RWPE2 (cell line): Measurements from ENCODE around the gene GP5.

Experiments
- ATAC-seq: fragments of 200-7000 bp; cut with Tn5 transposase; 3 replicates; pipeline ENCODE4 v1.9.1; 2021; ENCODE audit warnings: low read depth
- DNase-seq: peaks from one replicate; pipeline ENCODE4 v3.0.0-alpha.2; 2020; ENCODE audit warnings: low spot score
- H3K27ac ChIP-seq: fragments of 450-650 bp; 2 replicates; pipeline ENCODE4 v1.5.1; 2017; ENCODE audit warnings: mild to moderate bottlenecking; ENCODE audit not compliant: poor library complexity, severe bottlenecking
- H3K27me3 ChIP-seq: fragments of 250-450 bp; sonication (Bioruptor Pico); 2 replicates; pipeline ENCODE4 v1.5.1; 2021; ENCODE audit warnings: mild to moderate bottlenecking, moderate library complexity; ENCODE audit not compliant: insufficient read depth, poor library complexity, severe bottlenecking
- H3K36me3 ChIP-seq: fragments of 250-450 bp; sonication (Bioruptor Pico); 2 replicates; pipeline ENCODE4 v1.5.1; 2020; ENCODE audit warnings: low read depth, mild to moderate bottlenecking, moderate library complexity
- H3K4me1 ChIP-seq: fragments of 250-450 bp; sonication (Bioruptor Pico); 2 replicates; pipeline ENCODE4 v1.5.1; 2021; ENCODE audit warnings: mild to moderate bottlenecking, moderate library complexity; ENCODE audit not compliant: insufficient read depth, poor library complexity, severe bottlenecking
- H3K4me3 ChIP-seq: fragments of 250-450 bp; sonication (Bioruptor Pico); 2 replicates; pipeline ENCODE4 v1.5.1; 2021; ENCODE audit warnings: mild to moderate bottlenecking, moderate library complexity; ENCODE audit not compliant: severe bottlenecking
- H3K9me3 ChIP-seq: fragments of 250-450 bp; sonication (Bioruptor Pico); 2 replicates; pipeline ENCODE4 v1.5.1; 2021; ENCODE audit warnings: mild to moderate bottlenecking, moderate library complexity; ENCODE audit not compliant: severe bottlenecking
- TF ChIP-seq, protein P1 (sequence below): fragments of 450-650 bp; IDR thresholded peaks from one replicate; pipeline ENCODE4 v1.5.1; 2017; ENCODE audit warnings: mild to moderate bottlenecking, moderate library complexity; ENCODE audit not compliant: poor library complexity, severe bottlenecking

The GP5 gene

DNA sequence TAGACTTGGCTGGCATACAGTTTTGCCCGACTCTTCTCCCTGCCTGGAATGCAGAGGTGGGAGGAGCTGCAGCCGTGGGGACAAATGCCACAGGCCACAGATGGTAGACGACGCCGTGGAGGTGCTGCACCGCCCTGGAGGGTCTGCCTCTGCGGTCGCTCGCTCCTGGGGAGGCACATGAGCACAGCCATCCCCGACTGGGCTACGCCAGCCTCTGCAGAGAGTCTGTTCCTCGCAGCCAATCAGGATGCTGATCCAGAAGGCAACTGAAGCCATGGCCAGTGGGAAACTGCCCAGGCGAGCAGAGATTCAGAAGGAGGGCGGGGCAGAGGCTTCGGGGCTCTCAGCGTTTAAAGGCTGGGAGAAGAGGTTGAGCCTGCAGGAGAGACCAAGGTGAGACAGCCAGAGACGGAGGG lies 17.6 kb downstream of the GP5 start:
- Histone ChIP-seq H3K36me3 (no peaks in the 10 kb centered on the region), H3K9me3 (no peaks in the 10 kb centered on the region), H3K27ac (no peak overlapping the region), H3K27me3 (no peaks in the 10 kb centered on the region), H3K4me3 (no peak overlapping the region), H3K4me1 (no peaks in the 10 kb centered on the region)
- DNase-seq (no peak), ATAC-seq (peak; percentile 50; the same call in 2 of the 3 replicates)
- TF ChIP-seq, protein P1, sequence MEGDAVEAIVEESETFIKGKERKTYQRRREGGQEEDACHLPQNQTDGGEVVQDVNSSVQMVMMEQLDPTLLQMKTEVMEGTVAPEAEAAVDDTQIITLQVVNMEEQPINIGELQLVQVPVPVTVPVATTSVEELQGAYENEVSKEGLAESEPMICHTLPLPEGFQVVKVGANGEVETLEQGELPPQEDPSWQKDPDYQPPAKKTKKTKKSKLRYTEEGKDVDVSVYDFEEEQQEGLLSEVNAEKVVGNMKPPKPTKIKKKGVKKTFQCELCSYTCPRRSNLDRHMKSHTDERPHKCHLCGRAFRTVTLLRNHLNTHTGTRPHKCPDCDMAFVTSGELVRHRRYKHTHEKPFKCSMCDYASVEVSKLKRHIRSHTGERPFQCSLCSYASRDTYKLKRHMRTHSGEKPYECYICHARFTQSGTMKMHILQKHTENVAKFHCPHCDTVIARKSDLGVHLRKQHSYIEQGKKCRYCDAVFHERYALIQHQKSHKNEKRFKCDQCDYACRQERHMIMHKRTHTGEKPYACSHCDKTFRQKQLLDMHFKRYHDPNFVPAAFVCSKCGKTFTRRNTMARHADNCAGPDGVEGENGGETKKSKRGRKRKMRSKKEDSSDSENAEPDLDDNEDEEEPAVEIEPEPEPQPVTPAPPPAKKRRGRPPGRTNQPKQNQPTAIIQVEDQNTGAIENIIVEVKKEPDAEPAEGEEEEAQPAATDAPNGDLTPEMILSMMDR: no peak

DNA sequence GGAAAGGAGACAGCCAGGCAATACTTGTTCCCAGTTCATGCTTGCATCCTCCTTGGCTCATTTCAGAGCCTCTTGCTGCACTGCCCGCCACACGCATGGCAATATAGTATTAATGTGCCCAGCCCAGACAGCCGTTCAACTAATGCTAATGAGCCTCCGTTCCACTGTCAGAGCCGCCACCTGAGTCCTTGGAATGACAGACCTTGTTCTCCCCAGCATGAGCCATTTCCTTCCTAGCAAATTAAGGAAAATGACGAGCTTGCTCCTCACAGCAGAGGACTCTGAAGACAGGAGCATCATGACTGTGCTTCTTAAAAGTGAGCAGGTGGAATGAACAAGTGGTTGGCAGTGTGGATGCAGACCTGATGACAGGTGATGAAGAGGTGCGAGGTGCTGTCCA lies 18.7 kb downstream of the GP5 start:
- Histone ChIP-seq H3K36me3 (no peaks in the 10 kb centered on the region), H3K27me3 (no peaks in the 10 kb centered on the region), H3K9me3 (no peaks in the 10 kb centered on the region), H3K4me3 (no peak overlapping the region), H3K27ac (no peak overlapping the region), H3K4me1 (no peaks in the 10 kb centered on the region)
- DNase-seq (no peak), ATAC-seq (no peak)
- TF ChIP-seq, protein P1: no peak

DNA sequence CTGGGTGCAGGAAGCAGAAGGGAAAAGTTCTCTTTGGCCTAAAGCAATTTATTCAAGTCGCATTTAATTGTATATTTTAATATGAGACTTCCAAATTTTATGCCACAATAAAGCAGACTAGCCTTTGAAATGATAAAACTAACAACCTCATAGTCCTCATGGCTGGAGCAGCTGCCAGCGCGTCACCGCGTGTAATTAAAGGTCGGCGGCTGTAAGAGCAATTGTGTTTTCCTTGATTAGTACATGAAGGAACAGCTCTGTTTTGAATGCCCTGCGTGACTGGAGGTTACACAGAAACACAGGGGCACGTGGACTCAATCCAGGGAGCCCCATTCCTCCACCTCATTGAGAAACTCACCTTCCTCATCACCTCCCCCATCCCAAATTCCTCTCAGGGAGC lies 19.4 kb downstream of the GP5 start:
- DNase-seq (peak; percentile 4), ATAC-seq (no peak)
- Histone ChIP-seq H3K36me3 (no peaks in the 10 kb centered on the region), H3K27me3 (no peaks in the 10 kb centered on the region), H3K4me1 (no peaks in the 10 kb centered on the region), H3K27ac (no peak overlapping the region), H3K9me3 (no peaks in the 10 kb centered on the region), H3K4me3 (no peak overlapping the region)
- TF ChIP-seq, protein P1: no peak

DNA sequence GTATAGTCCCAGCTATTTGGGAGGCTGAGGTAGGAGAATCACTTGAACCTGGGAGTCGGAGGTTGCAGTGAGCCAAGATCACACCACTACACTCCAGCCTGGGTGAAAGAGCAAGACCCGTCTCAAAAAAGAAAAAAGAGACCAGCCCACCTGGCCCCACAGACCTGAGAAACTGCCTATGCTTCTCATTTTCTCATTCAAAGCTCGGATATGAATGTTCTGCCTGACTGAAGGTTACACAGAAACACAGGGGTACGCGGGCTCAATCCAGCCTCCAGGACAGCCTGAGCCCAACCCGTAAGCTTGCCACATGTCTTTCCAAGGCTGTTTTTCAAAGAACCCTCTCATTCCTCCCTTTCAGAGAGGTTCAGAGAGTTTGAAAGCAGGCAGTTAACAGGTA lies 19.8 kb downstream of the GP5 start:
- H3K9me3 ChIP-seq: no peaks in the 10 kb centered on the region
- H3K27me3 ChIP-seq: no peaks in the 10 kb centered on the region
- no peaks in the 10 kb centered on the region for H3K36me3 ChIP-seq
- DNase-seq (no peak), ATAC-seq (no peak)
- no peak overlapping the region for H3K4me3 ChIP-seq
- H3K4me1 ChIP-seq: no peaks in the 10 kb centered on the region
- TF ChIP-seq, protein P1: no peak
- H3K27ac ChIP-seq: no peak overlapping the region

DNA sequence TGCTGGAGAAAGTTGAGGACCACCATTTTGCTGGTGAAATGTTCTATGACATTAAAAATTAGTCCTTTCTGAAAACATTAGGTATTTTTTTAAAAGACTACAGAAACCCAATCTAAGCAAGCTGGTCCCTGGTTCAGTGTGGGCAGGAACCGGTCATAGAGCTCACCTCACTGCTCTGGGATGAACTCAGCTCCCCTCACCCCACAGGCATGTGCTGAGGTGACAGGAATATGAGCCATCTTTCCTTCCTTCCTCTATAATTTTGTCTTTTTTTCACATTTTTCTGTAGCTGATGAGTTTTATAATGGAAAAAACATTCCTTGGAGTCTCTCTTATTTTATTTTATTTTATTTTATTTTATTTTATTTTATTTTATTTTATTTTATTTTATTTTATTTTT lies 21.4 kb downstream of the GP5 start:
- H3K4me3 ChIP-seq: no peak overlapping the region
- TF ChIP-seq, protein P1: no peak
- no peaks in the 10 kb centered on the region for H3K27me3 ChIP-seq
- H3K4me1 ChIP-seq: no peaks in the 10 kb centered on the region
- H3K9me3 ChIP-seq: no peaks in the 10 kb centered on the region
- no peaks in the 10 kb centered on the region for H3K36me3 ChIP-seq
- no peak for ATAC-seq
- no peak for DNase-seq
- H3K27ac ChIP-seq: no peak overlapping the region
